Neural crest cell (in vitro differentiated cells): ENCODE measurements around the gene TRIM66. TPM values are rescaled to one million over a fixed set of nuclear protein-coding genes. Genes with fewer than 3 reads are reported as not detected.

ENCODE experiments used
- DNase-seq: peaks from one replicate; pipeline ENCODE4 v3.0.0; 2021; ENCODE audit warnings: low read depth, mixed read lengths, low spot score
- H3K27ac Mint-ChIP-seq: one replicate; pipeline ENCODE4 v1.8.0; 2021; ENCODE audit warnings: mild to moderate bottlenecking, mixed read lengths; ENCODE audit not compliant: unreplicated experiment
- H3K27me3 Mint-ChIP-seq: 2 replicates; pipeline ENCODE4 v1.8.0; 2021; ENCODE audit warnings: low read depth, mild to moderate bottlenecking, mixed read lengths
- H3K36me3 Mint-ChIP-seq: 2 replicates; pipeline ENCODE4 v1.8.0; 2021; ENCODE audit warnings: low read depth, mild to moderate bottlenecking, mixed read lengths
- H3K4me1 Mint-ChIP-seq: 2 replicates; pipeline ENCODE4 v1.8.0; 2021; ENCODE audit warnings: mixed read lengths
- H3K4me3 Mint-ChIP-seq: one replicate; pipeline ENCODE4 v1.8.0; 2021; ENCODE audit warnings: mild to moderate bottlenecking, mixed read lengths
- H3K9me3 Mint-ChIP-seq: 2 replicates; pipeline ENCODE4 v1.8.0; 2021; ENCODE audit warnings: mixed read lengths
- total RNA-seq: library from RNA; stranded (reverse); gene quantifications from 2 replicates; pipeline ENCODE4 v1.2.1, GENCODE V29; 2021
- TF ChIP-seq, protein P1 (sequence below): fragments of 200-600 bp; sonication (generic); conservative IDR thresholded peaks from 2 replicates; pipeline ENCODE4 v1.5.0; 2021; ENCODE audit warnings: antibody characterized with exemption, mild to moderate bottlenecking

Gene TRIM66
- total RNA-seq, 1 donor from 2014 or later: 6.5 TPM

DNA sequence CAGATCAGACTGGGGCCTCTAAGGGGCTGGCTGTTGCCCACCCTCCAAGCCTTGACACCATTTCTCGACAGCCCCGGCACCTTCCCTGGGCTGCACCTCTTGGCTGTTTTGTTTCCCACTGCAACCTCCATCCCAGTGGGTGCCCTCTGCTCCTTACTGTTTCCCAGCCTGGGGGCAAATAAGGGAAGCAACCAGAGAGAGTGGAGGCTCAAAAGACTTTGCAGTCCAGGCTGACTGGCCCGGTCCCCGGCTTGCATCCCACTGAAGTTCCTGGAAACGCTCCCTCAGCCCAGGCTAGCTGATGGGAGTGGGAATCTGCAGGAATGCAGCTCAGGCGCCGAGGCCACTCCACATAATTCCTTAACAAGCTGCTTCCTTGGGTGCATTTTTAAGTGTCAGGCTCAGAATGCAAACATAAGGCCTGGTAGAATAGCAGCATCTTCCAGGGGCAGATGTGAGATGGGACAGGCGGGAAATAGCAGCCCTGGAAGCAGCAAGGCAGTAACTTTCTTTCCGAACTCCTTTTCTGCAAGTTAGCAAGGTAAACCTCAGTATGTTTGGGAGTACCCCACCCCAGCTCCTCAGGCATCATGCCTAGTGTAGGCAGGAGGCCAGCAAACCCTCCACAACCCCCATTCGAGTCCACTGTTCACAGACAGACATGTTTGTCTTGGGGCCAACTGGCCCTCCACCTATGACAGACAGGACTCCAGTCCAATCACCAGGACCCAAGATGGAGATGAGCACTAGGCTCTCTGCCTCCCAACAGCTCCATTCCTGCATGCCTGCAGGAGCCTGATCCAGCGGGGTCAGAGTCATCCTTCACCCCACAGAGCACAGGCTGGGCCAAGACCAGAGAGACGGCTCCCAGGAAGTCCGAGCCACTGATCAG is 39.4 kb upstream of the TRIM66 start:
- no peak overlapping the region for H3K4me3 Mint-ChIP-seq
- TF ChIP-seq, protein P1, sequence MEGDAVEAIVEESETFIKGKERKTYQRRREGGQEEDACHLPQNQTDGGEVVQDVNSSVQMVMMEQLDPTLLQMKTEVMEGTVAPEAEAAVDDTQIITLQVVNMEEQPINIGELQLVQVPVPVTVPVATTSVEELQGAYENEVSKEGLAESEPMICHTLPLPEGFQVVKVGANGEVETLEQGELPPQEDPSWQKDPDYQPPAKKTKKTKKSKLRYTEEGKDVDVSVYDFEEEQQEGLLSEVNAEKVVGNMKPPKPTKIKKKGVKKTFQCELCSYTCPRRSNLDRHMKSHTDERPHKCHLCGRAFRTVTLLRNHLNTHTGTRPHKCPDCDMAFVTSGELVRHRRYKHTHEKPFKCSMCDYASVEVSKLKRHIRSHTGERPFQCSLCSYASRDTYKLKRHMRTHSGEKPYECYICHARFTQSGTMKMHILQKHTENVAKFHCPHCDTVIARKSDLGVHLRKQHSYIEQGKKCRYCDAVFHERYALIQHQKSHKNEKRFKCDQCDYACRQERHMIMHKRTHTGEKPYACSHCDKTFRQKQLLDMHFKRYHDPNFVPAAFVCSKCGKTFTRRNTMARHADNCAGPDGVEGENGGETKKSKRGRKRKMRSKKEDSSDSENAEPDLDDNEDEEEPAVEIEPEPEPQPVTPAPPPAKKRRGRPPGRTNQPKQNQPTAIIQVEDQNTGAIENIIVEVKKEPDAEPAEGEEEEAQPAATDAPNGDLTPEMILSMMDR: no peak

GRCh38 chr11:8720868-8721608 is 38.6 kb upstream of the TRIM66 start:
- no peaks in the 10 kb centered on the region for H3K9me3 Mint-ChIP-seq
- no peaks in the 10 kb centered on the region for H3K27me3 Mint-ChIP-seq
- peak overlapping the region; percentile 90 for H3K27ac Mint-ChIP-seq
- no peak for DNase-seq
- TF ChIP-seq, protein P1: no peak
- H3K4me1 Mint-ChIP-seq: peaks cover 35% of the 10 kb centered on the region
- H3K36me3 Mint-ChIP-seq: peaks cover 10% of the 10 kb centered on the region
- no peak overlapping the region for H3K4me3 Mint-ChIP-seq

More for the DNA sequence above, 39.4 kb upstream of the TRIM66 start:
- Mint-ChIP-seq H3K27me3 (no peaks in the 10 kb centered on the region), H3K9me3 (no peaks in the 10 kb centered on the region), H3K4me1 (peaks cover 32% of the 10 kb centered on the region), H3K36me3 (peaks cover 7% of the 10 kb centered on the region), H3K27ac (peak overlapping the region; percentile 90)
- no peak for DNase-seq

DNA sequence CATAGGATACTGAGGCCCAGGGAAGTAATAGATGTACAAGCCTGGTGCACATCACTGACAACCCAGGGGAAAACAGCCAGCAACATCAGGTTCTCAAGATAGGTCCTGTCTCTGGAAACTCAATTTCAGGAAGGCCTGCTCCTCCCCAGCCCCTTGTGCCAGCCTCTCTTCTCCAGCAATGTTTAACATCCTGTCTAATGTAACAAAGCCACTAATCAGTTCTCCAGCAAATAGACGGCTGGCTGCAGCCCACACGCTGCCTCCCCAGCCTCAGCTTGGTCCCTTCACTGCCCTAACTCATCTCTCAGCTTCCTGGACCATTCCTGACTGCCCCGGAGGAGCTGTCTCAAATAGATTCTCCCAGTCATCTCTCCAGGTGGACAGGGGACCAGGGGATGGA is 37.9 kb upstream of the TRIM66 start:
- Mint-ChIP-seq H3K27ac (peak overlapping the region; percentile 6), H3K36me3 (peaks cover 10% of the 10 kb centered on the region), H3K4me3 (no peak overlapping the region), H3K27me3 (no peaks in the 10 kb centered on the region), H3K4me1 (peaks cover 35% of the 10 kb centered on the region), H3K9me3 (no peaks in the 10 kb centered on the region)
- TF ChIP-seq, protein P1: no peak
- DNase-seq: no peak

DNA sequence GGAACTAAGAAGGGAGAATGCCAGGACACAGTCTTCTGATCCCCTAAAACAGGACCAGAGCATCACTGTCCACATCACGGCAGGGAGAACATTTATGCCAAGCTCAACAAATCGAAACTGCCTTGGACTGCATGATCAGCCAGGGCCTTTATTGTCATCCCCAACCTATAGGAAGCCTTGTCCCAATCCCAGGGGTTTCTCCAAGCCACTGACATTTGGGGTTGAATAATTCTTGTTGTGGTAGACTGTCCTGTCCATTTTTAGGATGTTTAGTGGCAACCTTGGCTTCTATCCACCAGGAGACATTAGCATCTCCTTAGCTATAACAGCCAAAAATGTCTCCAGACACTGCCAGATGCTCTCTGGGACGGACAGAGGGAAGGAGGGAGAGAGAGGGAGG is 37.3 kb upstream of the TRIM66 start:
- TF ChIP-seq, protein P1: no peak
- H3K27ac Mint-ChIP-seq: no peak overlapping the region
- peaks cover 10% of the 10 kb centered on the region for H3K36me3 Mint-ChIP-seq
- peaks cover 40% of the 10 kb centered on the region for H3K4me1 Mint-ChIP-seq
- no peak for DNase-seq
- H3K27me3 Mint-ChIP-seq: no peaks in the 10 kb centered on the region
- H3K9me3 Mint-ChIP-seq: no peaks in the 10 kb centered on the region
- H3K4me3 Mint-ChIP-seq: no peak overlapping the region

- Mint-ChIP-seq H3K36me3 (peaks cover 14% of the 10 kb centered on the region), H3K4me3 (no peak overlapping the region), H3K4me1 (peaks cover 43% of the 10 kb centered on the region), H3K27ac (no peak overlapping the region), H3K9me3 (no peaks in the 10 kb centered on the region), H3K27me3 (no peaks in the 10 kb centered on the region)
- TF ChIP-seq, protein P1: no peak
- DNase-seq: no peak
Measured at GRCh38 chr11:8719211-8719649, 36.8 kb upstream of the TRIM66 start.
